ENCODE results near the gene TBC1D10A.

DNA sequence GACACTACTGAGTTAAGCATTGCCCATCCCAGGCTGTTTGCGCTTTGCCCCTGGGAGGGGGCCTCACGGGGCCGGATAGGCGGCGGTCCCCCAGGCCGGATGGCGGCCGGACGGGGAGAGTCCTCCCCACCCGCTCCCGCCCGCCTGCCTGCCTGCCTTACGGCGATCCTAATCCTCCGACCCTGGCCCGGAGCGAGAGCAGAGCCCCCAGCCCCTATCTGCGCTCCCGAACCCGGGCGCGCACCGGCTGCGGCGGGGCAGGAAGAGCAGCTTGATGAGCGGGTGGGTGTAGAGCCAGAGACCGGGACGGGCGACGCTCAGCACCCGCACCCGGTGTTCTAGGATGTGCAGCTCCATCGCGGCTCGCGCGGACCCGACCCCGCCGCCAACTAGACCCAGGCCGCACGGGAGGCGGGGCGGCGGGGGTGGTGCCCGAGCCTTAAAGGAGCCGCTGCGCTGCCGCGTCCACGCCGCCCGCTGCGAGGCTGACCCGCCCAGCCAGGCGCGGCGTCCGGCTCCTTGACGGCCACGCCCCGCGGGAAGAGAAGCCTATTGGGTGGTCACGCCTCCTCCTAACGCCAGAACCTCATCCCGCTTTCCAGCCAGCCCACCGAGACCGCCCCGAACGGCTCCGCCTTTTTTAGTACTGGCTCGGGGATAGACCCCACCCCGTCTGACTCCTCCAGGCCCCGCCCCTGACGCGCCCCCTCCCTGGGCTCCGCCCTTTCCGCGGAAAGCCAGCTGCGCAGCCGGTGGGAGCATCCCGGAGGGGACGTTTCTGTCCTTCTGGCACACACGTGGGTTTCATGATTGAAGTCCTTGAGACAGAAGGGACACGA is 37.4 kb downstream of the TBC1D10A start, which contains the start of gene CASTOR1:
- TF ChIP-seq, protein P1, sequence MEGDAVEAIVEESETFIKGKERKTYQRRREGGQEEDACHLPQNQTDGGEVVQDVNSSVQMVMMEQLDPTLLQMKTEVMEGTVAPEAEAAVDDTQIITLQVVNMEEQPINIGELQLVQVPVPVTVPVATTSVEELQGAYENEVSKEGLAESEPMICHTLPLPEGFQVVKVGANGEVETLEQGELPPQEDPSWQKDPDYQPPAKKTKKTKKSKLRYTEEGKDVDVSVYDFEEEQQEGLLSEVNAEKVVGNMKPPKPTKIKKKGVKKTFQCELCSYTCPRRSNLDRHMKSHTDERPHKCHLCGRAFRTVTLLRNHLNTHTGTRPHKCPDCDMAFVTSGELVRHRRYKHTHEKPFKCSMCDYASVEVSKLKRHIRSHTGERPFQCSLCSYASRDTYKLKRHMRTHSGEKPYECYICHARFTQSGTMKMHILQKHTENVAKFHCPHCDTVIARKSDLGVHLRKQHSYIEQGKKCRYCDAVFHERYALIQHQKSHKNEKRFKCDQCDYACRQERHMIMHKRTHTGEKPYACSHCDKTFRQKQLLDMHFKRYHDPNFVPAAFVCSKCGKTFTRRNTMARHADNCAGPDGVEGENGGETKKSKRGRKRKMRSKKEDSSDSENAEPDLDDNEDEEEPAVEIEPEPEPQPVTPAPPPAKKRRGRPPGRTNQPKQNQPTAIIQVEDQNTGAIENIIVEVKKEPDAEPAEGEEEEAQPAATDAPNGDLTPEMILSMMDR (IDR thresholded peaks at IDR 0.05): no peak
- no peak for TF ChIP-seq ZFX (IDR thresholded peaks at IDR 0.05; ENCODE audit: borderline replicate concordance)

Data from 22Rv1 (cell line).